VCaP (cell line): ENCODE data around the gene HMCN2.

Experiments
- H3K27ac ChIP-seq: fragments of 450-650 bp; 2 replicates; pipeline ENCODE4 v1.5.1; 2017
- TF ChIP-seq, protein P1 (sequence below): fragments of 450-650 bp; conservative IDR thresholded peaks from 2 replicates; pipeline ENCODE4 v1.5.1; 2017; ENCODE audit warnings: mild to moderate bottlenecking, moderate library complexity

HMCN2 gene

DNA sequence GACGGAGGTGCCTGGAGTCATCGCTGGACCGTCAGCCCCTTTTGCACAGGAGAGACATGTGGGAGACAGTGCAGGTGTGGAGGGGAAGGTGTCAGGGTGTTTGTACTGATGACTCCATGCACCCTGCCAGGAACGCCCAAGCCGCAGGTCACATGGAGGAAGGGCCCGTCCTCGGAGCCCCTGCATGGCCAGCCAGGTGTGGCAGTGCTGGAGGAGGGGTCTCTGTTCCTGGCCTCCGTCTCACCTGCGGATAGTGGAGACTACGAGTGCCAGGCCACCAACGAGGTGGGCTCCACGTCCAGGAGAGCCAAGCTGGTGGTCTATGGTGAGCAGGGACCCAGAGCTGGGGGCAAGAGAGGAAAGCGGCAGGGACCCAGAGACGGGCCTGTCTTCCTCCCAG lies 81.5 kb downstream of the HMCN2 start:
- TF ChIP-seq, protein P1, sequence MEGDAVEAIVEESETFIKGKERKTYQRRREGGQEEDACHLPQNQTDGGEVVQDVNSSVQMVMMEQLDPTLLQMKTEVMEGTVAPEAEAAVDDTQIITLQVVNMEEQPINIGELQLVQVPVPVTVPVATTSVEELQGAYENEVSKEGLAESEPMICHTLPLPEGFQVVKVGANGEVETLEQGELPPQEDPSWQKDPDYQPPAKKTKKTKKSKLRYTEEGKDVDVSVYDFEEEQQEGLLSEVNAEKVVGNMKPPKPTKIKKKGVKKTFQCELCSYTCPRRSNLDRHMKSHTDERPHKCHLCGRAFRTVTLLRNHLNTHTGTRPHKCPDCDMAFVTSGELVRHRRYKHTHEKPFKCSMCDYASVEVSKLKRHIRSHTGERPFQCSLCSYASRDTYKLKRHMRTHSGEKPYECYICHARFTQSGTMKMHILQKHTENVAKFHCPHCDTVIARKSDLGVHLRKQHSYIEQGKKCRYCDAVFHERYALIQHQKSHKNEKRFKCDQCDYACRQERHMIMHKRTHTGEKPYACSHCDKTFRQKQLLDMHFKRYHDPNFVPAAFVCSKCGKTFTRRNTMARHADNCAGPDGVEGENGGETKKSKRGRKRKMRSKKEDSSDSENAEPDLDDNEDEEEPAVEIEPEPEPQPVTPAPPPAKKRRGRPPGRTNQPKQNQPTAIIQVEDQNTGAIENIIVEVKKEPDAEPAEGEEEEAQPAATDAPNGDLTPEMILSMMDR = no peak
- H3K27ac ChIP-seq = no peak overlapping the region

- TF ChIP-seq, protein P1 = 0 out of 2 replicates have a peak, but pooled peaks have one; percentile 13
Measured at GRCh38 chr9:130347931-130348330, 82.4 kb downstream of the HMCN2 start.

GRCh38 chr9:130348341-130348740 lies 82.8 kb downstream of the HMCN2 start:
- H3K27ac ChIP-seq = no peak overlapping the region
- TF ChIP-seq, protein P1 = no peak

More at GRCh38 chr9:130347931-130348330, 82.4 kb downstream of the HMCN2 start:
- H3K27ac ChIP-seq = no peak overlapping the region

- no peak overlapping the region for H3K27ac ChIP-seq
- TF ChIP-seq, protein P1 = no peak
Measured at GRCh38 chr9:130348881-130349280, 83.3 kb downstream of the HMCN2 start.

DNA sequence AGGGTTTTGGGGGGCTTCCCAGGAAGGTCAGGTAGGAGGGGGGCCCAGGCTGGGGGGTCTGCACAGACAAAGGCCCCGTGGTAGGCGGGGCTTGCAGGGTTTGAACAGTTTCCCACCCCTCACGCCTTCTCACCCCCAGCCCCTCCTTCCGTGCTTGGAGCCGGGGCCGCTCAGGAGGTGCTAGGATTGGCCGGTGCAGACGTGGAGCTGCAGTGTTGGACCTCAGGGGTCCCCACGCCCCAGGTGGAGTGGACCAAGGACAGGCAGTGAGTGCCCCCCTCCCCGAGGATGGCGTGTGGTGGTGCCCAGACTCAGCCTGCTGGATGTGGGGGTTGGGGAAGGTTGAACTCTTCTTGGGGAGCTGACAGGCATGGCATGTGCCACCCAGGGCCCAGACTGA lies 83.8 kb downstream of the HMCN2 start:
- no peak overlapping the region for H3K27ac ChIP-seq
- TF ChIP-seq, protein P1 = no peak

GRCh38 chr9:130351343-130351742 lies 85.8 kb downstream of the HMCN2 start:
- H3K27ac ChIP-seq = no peak overlapping the region
- TF ChIP-seq, protein P1 = no peak

DNA sequence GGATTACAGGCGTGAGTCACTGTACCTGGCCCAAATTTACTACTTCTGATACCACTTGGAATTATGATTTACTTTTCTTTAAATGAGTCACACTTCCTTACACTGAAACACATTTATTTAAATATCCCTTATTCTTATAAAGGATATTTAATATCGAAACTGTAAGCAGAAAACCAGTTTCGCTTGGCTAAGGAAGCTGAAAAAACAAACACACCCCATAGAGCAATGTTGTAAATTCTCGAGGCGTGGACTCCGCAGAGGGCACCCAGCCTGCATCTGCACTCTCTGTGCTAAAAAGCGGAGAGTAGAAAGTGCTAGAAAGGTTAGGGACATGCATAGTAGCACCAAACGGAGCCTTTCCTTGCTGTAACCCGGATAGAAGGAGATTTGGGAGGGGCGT lies 86.5 kb downstream of the HMCN2 start:
- TF ChIP-seq, protein P1 = no peak
- H3K27ac ChIP-seq = no peak overlapping the region
